Large intestine (tissue), 3 donors: ENCODE measurements around the gene HSPB9. TPM values are rescaled to one million over a fixed set of nuclear protein-coding genes. Genes with fewer than 3 reads are reported as not detected.

Experiments used
- DNase-seq, 2 donors: peaks; one replicate each; pipeline versions ENCODE4 v3.0.0 to v3.0.0-alpha.2; 2013
- H3K27ac ChIP-seq: one replicate; pipeline ENCODE4 v1.5.1; 2013; ENCODE audit warnings: low read length
- H3K27me3 ChIP-seq: 2 replicates; pipeline ENCODE4 v1.6.1; 2013; ENCODE audit warnings: low read length; ENCODE audit not compliant: control insufficient read depth, insufficient read depth
- H3K36me3 ChIP-seq: 2 replicates; pipeline ENCODE4 v1.6.1; 2013; ENCODE audit warnings: low read length; ENCODE audit not compliant: control insufficient read depth, insufficient read depth
- H3K4me1 ChIP-seq: one replicate; pipeline ENCODE4 v1.6.1; 2013; ENCODE audit warnings: low read length; ENCODE audit not compliant: control insufficient read depth, insufficient read depth
- H3K4me3 ChIP-seq: one replicate; pipeline ENCODE4 v1.5.1; 2013; ENCODE audit warnings: low read length
- H3K9me3 ChIP-seq: one replicate; pipeline ENCODE4 v1.6.1; 2013; ENCODE audit warnings: mild to moderate bottlenecking, low read depth, low read length, moderate library complexity; ENCODE audit not compliant: control insufficient read depth
- WGBS: methylation state at CpG from one replicate; pipeline ENCODE4 v1.1.5; 2013; ENCODE audit warnings: low lambda C conversion rate; ENCODE audit not compliant: insufficient coverage; 5-methylcytosine and 5-hydroxymethylcytosine counted together
- polyA plus RNA-seq: library from polyadenylated mRNA; unstranded; fragments of 120-200 nt; gene quantifications from one replicate; pipeline ENCODE4 v1.2.1, GENCODE V29; 2013

HSPB9 gene
- polyA plus RNA-seq, 1 donor = 0.40 TPM

- Histone ChIP-seq H3K27me3 (no peaks in the 10 kb centered on the region), H3K4me1 (peaks cover 25% of the 10 kb centered on the region), H3K36me3 (peaks cover 28% of the 10 kb centered on the region), H3K4me3 (peak overlapping the region; percentile 43), H3K9me3 (no peaks in the 10 kb centered on the region), H3K27ac (peak overlapping the region; percentile 68)
- peak; percentile 46 to 74 for DNase-seq
- WGBS = no CpG with 5 or more reads among the region's 12 CpGs
These were observed 10.6 kb upstream of the HSPB9 start for GRCh38 chr17:42111871-42112551.

GRCh38 chr17:42112552-42113176 is 9.9 kb upstream of the HSPB9 start, which contains the start of gene DHX58:
DHX58 (minus strand) TSS chr17:42112714; CDS start chr17:42111892, 822 bp downstream.
- Histone ChIP-seq H3K36me3 (peaks cover 34% of the 10 kb centered on the region), H3K4me3 (peak within 1 kb of the TSS; percentile 43), H3K9me3 (no peaks in the 10 kb centered on the region), H3K4me1 (peaks cover 20% of the 10 kb centered on the region), H3K27me3 (no peaks in the 10 kb centered on the region), H3K27ac (peak within 1 kb of the TSS; percentile 68)
- DNase-seq = peak; percentile 88 to 91
- WGBS = no CpG with 5 or more reads among the region's 10 CpGs

GRCh38 chr17:42113293-42114069 is 9.1 kb upstream of the HSPB9 start:
- Histone ChIP-seq H3K4me1 (peaks cover 16% of the 10 kb centered on the region), H3K27me3 (no peaks in the 10 kb centered on the region), H3K9me3 (no peaks in the 10 kb centered on the region), H3K36me3 (peaks cover 41% of the 10 kb centered on the region), H3K27ac (peak overlapping the region; percentile 68), H3K4me3 (no peak overlapping the region)
- DNase-seq = no peak
- WGBS = no CpG with 5 or more reads among the region's 28 CpGs

- no peak for DNase-seq
- no peaks in the 10 kb centered on the region for H3K9me3 ChIP-seq
- peaks cover 45% of the 10 kb centered on the region for H3K36me3 ChIP-seq
- WGBS = no CpG with 5 or more reads among the region's 9 CpGs
- no peaks in the 10 kb centered on the region for H3K27me3 ChIP-seq
- no peak overlapping the region for H3K4me3 ChIP-seq
- H3K4me1 ChIP-seq = peaks cover 16% of the 10 kb centered on the region
- H3K27ac ChIP-seq = no peak overlapping the region
These were observed 8.5 kb upstream of the HSPB9 start for GRCh38 chr17:42114118-42114517.

- no peak overlapping the region for H3K27ac ChIP-seq
- WGBS = no CpG with 5 or more reads among the region's 18 CpGs
- H3K36me3 ChIP-seq = peaks cover 44% of the 10 kb centered on the region
These were observed 5.8 kb upstream of the HSPB9 start for GRCh38 chr17:42116705-42117396.

GRCh38 chr17:42117397-42118125 is 5.0 kb upstream of the HSPB9 start:
- no peaks in the 10 kb centered on the region for H3K27me3 ChIP-seq
- no peaks in the 10 kb centered on the region for H3K9me3 ChIP-seq
- H3K27ac ChIP-seq = no peak overlapping the region
- H3K4me3 ChIP-seq = no peak overlapping the region
- WGBS = no CpG with 5 or more reads among the region's 30 CpGs
- peaks cover 44% of the 10 kb centered on the region for H3K36me3 ChIP-seq
- peaks cover 25% of the 10 kb centered on the region for H3K4me1 ChIP-seq
- DNase-seq = no peak

More at GRCh38 chr17:42116705-42117396, 5.8 kb upstream of the HSPB9 start:
- no peak overlapping the region for H3K4me3 ChIP-seq
- no peaks in the 10 kb centered on the region for H3K9me3 ChIP-seq
- no peaks in the 10 kb centered on the region for H3K27me3 ChIP-seq
- peak; percentile 69 to 73 for DNase-seq
- peaks cover 20% of the 10 kb centered on the region for H3K4me1 ChIP-seq

GRCh38 chr17:42118126-42118510 is 4.5 kb upstream of the HSPB9 start:
- DNase-seq = no peak
- H3K9me3 ChIP-seq = no peaks in the 10 kb centered on the region
- H3K4me1 ChIP-seq = peaks cover 26% of the 10 kb centered on the region
- H3K27me3 ChIP-seq = no peaks in the 10 kb centered on the region
- H3K36me3 ChIP-seq = peaks cover 43% of the 10 kb centered on the region
- no peak overlapping the region for H3K27ac ChIP-seq
- WGBS = no CpG with 5 or more reads among the region's 4 CpGs
- no peak overlapping the region for H3K4me3 ChIP-seq

- DNase-seq = no peak
- Histone ChIP-seq H3K36me3 (peaks cover 39% of the 10 kb centered on the region), H3K4me3 (no peak overlapping the region), H3K9me3 (no peaks in the 10 kb centered on the region), H3K4me1 (peaks cover 25% of the 10 kb centered on the region), H3K27ac (no peak overlapping the region), H3K27me3 (no peaks in the 10 kb centered on the region)
- 80% methylated on average over 1 of the region's 2 CpGs for WGBS
These were observed 4.1 kb upstream of the HSPB9 start for GRCh38 chr17:42118545-42118944.

GRCh38 chr17:42119301-42119700 is 3.3 kb upstream of the HSPB9 start:
- Histone ChIP-seq H3K9me3 (no peaks in the 10 kb centered on the region), H3K36me3 (peaks cover 38% of the 10 kb centered on the region), H3K27ac (no peak overlapping the region), H3K27me3 (no peaks in the 10 kb centered on the region), H3K4me3 (no peak overlapping the region), H3K4me1 (peaks cover 25% of the 10 kb centered on the region)
- WGBS = no CpG with 5 or more reads among the region's 18 CpGs
- no peak for DNase-seq
